Vagina (tissue), 2 donors: ENCODE data around the gene INPP5F. TPM values are rescaled to one million over a fixed set of nuclear protein-coding genes. Genes with fewer than 3 reads are reported as not detected.
"Not testable (repeated sequence)": the region's sequence is repeated elsewhere in the genome, so short reads cannot be mapped to it uniquely, and the experiment has no call there.

ENCODE experiments used
- DNase-seq, 2 donors: peaks; one replicate each; pipeline ENCODE4 v3.0.0-alpha.2; 2017; ENCODE audit errors: extremely low spot score in 2 of 2
- H3K27ac ChIP-seq: fragments of 200-600 bp; sonication (generic); one replicate; pipeline ENCODE4 v1.5.1; 2019
- H3K27me3 ChIP-seq: fragments of 200-600 bp; sonication (generic); one replicate; pipeline ENCODE4 v1.5.1; 2019
- H3K36me3 ChIP-seq, 2 donors: fragments of 200-600 bp; sonication (generic); one replicate each; pipeline ENCODE4 v1.5.1; 2017 to 2019
- H3K4me1 ChIP-seq: fragments of 200-600 bp; sonication (generic); one replicate; pipeline ENCODE4 v1.5.1; 2019
- H3K4me3 ChIP-seq, 2 donors: fragments of 200-600 bp; sonication (generic); 1 replicate in 1 of 2; 2 replicates in 1 of 2; pipeline ENCODE4 v1.5.1; 2016 to 2019
- H3K9me3 ChIP-seq: fragments of 200-600 bp; sonication (generic); one replicate; pipeline ENCODE4 v1.5.1; 2019
- POLR2A ChIP-seq, 2 donors: fragments of 450-650 bp; IDR thresholded peaks; one replicate each; pipeline ENCODE4 v1.6.1; 2017; ENCODE audit warnings: antibody characterized with exemption in 2 of 2, mild to moderate bottlenecking in 2 of 2, moderate library complexity in 2 of 2
- POLR2AphosphoS5 ChIP-seq, 2 donors: sonication (generic); formaldehyde crosslinking; IDR thresholded peaks; one replicate each; pipeline ENCODE4 v1.9.0; 2017; ENCODE audit warnings: antibody characterized with exemption in 2 of 2, mild to moderate bottlenecking in 2 of 2, low read depth in 1 of 2; ENCODE audit not compliant: insufficient read depth in 1 of 2
- intact Hi-C: fragments of 100-400 bp; cut with DNase I; formaldehyde crosslinking; loops from one replicate; pipeline ENCODE4 v1.15.1; 2023
- total RNA-seq: library from RNA; depleted of rRNA; stranded (reverse); fragments of >200 nt; gene quantifications from one replicate; pipeline ENCODE4 v1.2.3, GENCODE V29; 2016
- TF ChIP-seq, protein P1 (sequence below), 3 experiments: fragments of 450-650 bp in 2 of 3; fragments of 200-600 bp in 1 of 3; sonication (generic) in 1 of 3; IDR thresholded peaks; one replicate each; pipeline ENCODE4 v1.5.1; 2017 to 2019; ENCODE audit warnings: antibody characterized with exemption in 3 of 3, mild to moderate bottlenecking in 2 of 3, moderate library complexity in 2 of 3

INPP5F gene
- total RNA-seq, 1 donor from 2014 or later, result 18.4 TPM

GRCh38 chr10:119769886-119770285 lies 44.0 kb downstream of the INPP5F start:
- Histone ChIP-seq H3K27ac (no peak overlapping the region), H3K36me3 (no peaks in the 10 kb centered on the region), H3K27me3 (no peaks in the 10 kb centered on the region), H3K9me3 (no peaks in the 10 kb centered on the region), H3K4me1 (peaks cover 35% of the 10 kb centered on the region), H3K4me3 (no peak overlapping the region)
- intact Hi-C loops, result no loop called here
- no peak for DNase-seq
- TF ChIP-seq POLR2AphosphoS5 (IDR thresholded peaks at IDR 0.05; ENCODE audit: insufficient read depth in 1 of 2, low read depth in 1 of 2), result peak in 1 of 2 donors; percentile 86
- TF ChIP-seq, protein P1, sequence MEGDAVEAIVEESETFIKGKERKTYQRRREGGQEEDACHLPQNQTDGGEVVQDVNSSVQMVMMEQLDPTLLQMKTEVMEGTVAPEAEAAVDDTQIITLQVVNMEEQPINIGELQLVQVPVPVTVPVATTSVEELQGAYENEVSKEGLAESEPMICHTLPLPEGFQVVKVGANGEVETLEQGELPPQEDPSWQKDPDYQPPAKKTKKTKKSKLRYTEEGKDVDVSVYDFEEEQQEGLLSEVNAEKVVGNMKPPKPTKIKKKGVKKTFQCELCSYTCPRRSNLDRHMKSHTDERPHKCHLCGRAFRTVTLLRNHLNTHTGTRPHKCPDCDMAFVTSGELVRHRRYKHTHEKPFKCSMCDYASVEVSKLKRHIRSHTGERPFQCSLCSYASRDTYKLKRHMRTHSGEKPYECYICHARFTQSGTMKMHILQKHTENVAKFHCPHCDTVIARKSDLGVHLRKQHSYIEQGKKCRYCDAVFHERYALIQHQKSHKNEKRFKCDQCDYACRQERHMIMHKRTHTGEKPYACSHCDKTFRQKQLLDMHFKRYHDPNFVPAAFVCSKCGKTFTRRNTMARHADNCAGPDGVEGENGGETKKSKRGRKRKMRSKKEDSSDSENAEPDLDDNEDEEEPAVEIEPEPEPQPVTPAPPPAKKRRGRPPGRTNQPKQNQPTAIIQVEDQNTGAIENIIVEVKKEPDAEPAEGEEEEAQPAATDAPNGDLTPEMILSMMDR (IDR thresholded peaks at IDR 0.05), result no peak
- TF ChIP-seq POLR2A (IDR thresholded peaks at IDR 0.05), result no peak

DNA sequence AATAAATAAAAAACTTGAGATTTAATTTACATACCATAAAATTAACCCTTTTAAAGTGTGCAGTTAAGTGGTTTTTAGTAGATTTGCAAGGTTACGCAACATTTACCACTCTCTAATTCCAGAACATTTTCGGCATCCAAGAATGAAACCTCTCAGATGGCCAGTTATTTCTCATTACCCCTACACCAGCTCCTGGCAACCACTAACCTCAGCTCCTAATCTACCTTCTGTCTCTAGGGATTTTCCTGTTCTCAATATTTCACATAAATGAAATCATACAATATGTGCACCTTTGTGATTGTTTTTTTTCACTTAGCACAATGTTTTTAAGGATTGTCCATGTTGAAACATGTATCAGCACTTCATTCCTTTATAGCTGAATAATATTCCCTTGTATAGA lies 45.1 kb downstream of the INPP5F start:
- Histone ChIP-seq H3K9me3 (no peaks in the 10 kb centered on the region), H3K4me3 (no peak overlapping the region), H3K27ac (no peak overlapping the region), H3K4me1 (peaks cover 35% of the 10 kb centered on the region), H3K36me3 (no peaks in the 10 kb centered on the region), H3K27me3 (no peaks in the 10 kb centered on the region)
- no peak for DNase-seq
- no peak for TF ChIP-seq POLR2AphosphoS5 (IDR thresholded peaks at IDR 0.05; ENCODE audit: insufficient read depth in 1 of 2, low read depth in 1 of 2)
- TF ChIP-seq, protein P1 (IDR thresholded peaks at IDR 0.05), result no peak
- TF ChIP-seq POLR2A (IDR thresholded peaks at IDR 0.05), result no peak
- intact Hi-C loops, result no loop called here

- Histone ChIP-seq H3K27ac (no peak overlapping the region), H3K4me1 (peaks cover 35% of the 10 kb centered on the region), H3K4me3 (no peak overlapping the region), H3K9me3 (no peaks in the 10 kb centered on the region), H3K27me3 (no peaks in the 10 kb centered on the region), H3K36me3 (no peaks in the 10 kb centered on the region)
- intact Hi-C loops, result no loop called here
- TF ChIP-seq POLR2AphosphoS5 (IDR thresholded peaks at IDR 0.05; ENCODE audit: insufficient read depth in 1 of 2, low read depth in 1 of 2) (no peak), POLR2A (IDR thresholded peaks at IDR 0.05) (no peak)
- TF ChIP-seq, protein P1 (IDR thresholded peaks at IDR 0.05), result no peak
- no peak for DNase-seq
Measured at GRCh38 chr10:119772334-119772733, 46.5 kb downstream of the INPP5F start.

DNA sequence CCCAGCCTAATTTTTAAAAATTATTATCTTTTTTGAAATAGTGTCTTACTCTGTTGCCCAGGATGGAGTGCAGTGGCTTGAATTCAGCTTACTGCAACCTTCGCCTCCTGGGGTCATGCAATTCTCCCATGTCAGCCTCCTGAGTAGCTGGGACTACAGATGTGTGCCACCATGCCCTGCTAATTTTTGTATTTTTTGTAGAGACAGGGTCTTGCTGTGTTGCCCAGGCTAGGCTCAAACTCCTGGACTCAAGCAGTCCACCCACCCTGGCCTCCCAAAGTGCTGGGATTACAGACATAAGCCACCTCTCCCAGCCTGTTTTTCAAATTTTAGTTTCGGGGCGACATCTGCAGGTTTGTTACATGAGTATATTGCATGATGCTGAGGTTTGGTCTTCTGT lies 47.2 kb downstream of the INPP5F start:
- DNase-seq, H3K4me3 ChIP-seq, intact Hi-C loops, H3K9me3 ChIP-seq, H3K36me3 ChIP-seq, H3K27me3 ChIP-seq, H3K27ac ChIP-seq: not testable (repeated sequence)
- peaks cover 32% of the 10 kb centered on the region for H3K4me1 ChIP-seq

DNA sequence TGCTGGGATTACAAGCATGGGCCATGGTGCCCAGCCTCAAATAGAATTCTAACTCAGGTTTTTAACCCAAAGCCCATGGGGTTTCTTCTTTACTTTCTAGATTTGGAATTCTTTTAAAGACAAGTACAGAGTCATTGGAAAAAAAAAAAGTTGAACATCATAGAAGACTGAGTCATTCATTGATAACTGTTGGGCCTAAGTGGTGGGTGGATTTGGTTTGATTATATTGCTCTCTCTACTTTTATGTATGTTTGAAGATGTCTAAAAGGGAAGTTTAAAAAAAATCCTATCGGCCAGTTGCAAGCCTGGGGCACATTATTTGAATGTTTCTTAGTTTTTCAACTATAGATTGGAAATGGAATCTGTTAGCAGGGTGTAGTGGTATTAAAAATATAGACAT lies 49.7 kb downstream of the INPP5F start:
- Histone ChIP-seq H3K4me1 (peaks cover 7% of the 10 kb centered on the region), H3K9me3 (no peaks in the 10 kb centered on the region), H3K27me3 (no peaks in the 10 kb centered on the region), H3K4me3 (no peak overlapping the region), H3K36me3 (no peaks in the 10 kb centered on the region), H3K27ac (no peak overlapping the region)
- no peak for DNase-seq
- intact Hi-C loops, result no loop called here
- TF ChIP-seq POLR2AphosphoS5 (IDR thresholded peaks at IDR 0.05; ENCODE audit: insufficient read depth in 1 of 2, low read depth in 1 of 2) (no peak), POLR2A (IDR thresholded peaks at IDR 0.05) (no peak)
- TF ChIP-seq, protein P1 (IDR thresholded peaks at IDR 0.05), result no peak

DNA sequence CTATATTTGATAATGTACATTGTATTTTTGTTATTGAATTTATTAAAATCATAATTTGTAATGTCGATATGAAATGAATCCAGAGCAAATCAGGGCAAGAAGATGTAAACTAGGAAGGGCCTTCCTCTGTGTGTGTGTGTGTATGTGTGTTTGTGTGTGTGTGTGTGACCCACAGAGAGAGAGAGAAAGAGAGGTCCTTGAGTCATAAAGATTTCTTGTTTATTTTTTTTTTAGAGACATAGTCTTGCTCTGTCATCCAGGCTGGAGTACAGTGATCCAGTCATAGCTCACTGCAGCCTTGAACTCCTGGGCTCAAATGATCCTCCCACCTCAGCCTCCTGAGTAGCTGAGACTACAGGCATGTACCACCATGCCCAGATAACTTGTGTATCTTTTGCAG lies 50.7 kb downstream of the INPP5F start:
- intact Hi-C loops, result no loop called here
- Histone ChIP-seq H3K9me3 (no peaks in the 10 kb centered on the region), H3K27ac (no peak overlapping the region), H3K36me3 (no peaks in the 10 kb centered on the region), H3K27me3 (no peaks in the 10 kb centered on the region), H3K4me1 (no peaks in the 10 kb centered on the region), H3K4me3 (no peak overlapping the region)
- TF ChIP-seq POLR2A (IDR thresholded peaks at IDR 0.05), result no peak
- no peak for TF ChIP-seq POLR2AphosphoS5 (IDR thresholded peaks at IDR 0.05; ENCODE audit: insufficient read depth in 1 of 2, low read depth in 1 of 2)
- TF ChIP-seq, protein P1 (IDR thresholded peaks at IDR 0.05), result no peak
- DNase-seq, result no peak
